Measurements from ENCODE around the gene C21orf58.
"Not testable (repeated sequence)": the region's sequence is repeated elsewhere in the genome, so short reads cannot be mapped to it uniquely, and the experiment has no call there.

Gene C21orf58

GRCh38 chr21:46324390-46325072, 861 bp upstream of the C21orf58 start:
- DNase-seq (ENCODE audit: low read depth in 2 of 2): peak; percentile 86 to 89

DNA sequence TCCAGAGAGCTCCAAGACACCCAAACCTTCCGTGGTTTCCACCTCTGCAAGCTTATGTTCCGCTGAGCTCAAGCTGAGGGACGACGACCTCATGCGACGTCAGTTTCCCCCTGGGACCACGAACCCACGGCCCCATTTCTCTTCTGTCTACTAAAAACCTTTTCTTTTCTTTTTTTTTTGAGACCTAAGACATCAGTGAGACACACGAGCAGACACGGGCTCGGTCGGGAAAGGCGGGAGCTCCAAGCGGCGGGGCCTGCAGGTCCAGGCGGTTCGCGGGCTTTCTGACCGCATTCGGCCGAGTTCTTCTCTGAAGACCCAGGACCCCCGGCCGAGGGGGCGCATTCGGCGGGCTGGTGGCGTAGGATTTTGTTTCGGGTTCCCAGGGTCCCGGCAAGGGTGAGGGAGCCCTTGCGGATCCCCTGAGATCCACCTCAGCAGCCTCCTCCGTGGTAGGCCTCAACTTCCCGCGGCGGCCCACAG, 402 bp downstream of the C21orf58 start:
- no peak for DNase-seq (ENCODE audit: low read depth in 2 of 2)

DNA sequence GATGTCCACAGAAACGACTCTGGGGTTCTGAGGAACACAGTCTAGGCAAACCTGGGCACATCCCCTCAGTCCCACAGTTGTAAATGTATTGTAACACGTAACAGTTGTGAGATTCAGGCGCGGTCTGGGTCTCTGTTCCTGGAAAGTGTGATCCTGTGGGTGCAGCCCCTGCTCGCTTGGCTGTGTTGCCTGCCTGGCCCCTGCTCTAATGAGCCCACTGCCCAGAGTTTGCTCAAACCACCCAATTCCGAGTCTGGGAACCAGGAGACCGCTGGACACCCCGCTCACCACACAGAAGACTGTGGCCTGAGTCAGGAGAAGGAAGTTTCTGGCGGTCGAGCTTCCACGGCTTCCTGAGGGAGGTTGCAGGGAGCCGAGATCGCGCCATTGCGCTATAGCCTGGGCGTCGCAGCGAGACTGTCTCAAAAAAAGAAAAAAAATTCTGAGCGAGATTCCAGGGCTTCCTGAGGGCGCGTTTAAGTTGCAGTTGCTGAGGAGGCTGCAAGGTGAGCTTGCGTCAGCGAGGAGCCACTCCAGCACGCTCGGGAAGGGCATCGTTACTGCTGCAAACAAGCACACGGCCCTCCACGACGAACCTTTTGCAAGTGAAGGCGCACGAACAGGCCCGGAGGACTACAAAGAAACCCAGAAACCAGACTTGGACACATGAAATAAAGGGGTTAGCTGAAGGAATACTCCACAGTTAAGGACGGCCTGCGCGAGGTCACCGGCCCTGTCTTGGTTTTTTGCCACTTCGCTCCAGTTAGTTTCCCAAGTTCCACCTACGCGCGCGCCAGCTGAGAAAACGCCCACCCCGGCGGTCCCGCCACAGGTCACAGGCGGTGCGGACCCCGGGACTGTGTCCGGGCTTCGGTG, 1.1 kb downstream of the C21orf58 start:
- no peak for DNase-seq (ENCODE audit: low read depth in 2 of 2)

- DNase-seq (ENCODE audit: low read depth in 2 of 2): no peak
Measured at GRCh38 chr21:46320331-46320801, 3.3 kb downstream of the C21orf58 start.

DNA sequence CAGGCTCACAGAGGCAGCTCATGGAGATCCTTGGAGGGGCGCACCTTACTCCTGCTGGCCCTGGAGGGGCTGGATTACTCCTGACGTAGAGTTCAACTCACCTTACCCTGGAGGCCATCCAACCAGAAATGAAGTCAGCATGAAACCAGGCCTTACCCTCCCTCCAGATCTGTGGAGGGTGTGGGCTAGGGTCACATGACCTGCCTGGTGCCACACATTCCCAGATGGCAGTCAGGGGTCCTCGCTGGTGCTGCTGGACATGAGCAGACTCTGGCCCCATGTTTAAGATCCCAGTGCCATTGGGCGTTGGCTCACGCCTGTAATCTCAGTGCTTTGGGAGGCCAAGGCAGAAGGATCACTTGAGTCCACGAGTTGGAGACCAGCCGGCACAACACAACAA, 4.5 kb downstream of the C21orf58 start:
- DNase-seq (ENCODE audit: low read depth in 2 of 2): no peak

DNA sequence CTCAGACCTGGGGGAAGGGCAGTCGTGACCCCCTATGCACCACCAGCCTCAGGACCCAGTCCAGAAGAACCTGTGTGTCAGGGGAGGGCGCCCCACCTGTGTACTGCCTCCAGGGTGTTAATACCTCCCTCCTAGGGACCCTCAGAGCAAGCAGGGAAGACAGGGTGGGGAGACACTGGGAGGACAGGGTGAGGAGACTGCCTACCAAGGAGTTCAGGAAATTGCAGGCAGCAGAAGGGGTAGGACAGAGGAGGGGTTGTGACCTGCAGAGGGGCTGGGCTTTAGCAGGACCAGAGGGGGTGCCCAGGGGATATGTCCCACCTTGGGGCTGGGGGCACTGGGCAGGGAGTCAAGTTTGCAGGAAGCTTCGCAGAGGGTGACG, 5.2 kb downstream of the C21orf58 start:
- DNase-seq (ENCODE audit: low read depth in 2 of 2): no peak

DNA sequence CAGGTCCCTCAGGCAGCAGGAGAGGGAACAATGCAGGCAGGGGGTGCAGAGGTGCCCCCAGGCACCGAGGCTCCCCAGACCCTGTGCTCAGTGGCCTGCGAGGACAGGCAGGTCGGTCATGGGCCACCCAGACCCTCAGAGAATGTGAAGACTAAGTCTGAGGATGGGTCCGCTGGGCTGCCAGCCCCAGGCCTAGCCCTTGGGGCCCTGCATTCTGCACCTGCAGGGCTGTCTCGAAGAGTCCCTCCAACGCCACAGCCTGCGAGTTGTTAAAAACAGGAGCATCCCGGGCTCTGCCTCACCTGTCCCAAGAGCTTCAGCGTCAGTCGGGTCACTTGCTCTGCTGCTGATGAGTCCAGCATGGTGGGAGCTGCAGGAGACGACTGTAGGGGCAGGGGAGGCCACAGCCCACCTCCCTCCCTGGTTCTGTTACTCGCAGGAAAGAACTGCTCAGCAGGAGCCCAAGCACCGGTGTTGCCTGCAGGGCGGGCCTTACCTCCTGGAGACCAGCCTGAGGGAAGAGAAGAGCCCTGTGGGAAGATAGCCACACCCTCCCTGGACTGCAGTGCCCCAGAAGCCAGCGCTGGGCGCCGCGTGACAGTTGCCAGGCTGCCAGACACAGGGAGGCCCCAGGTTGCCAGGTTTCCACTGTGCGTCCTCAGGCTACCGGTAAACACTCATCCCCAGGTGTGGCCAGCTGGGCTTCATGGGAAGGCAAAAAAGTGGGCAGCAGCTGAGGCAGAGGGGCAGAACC, 5.8 kb downstream of the C21orf58 start:
- DNase-seq (ENCODE audit: low read depth in 2 of 2): no peak

GRCh38 chr21:46316708-46317324, 6.9 kb downstream of the C21orf58 start:
- no peak for DNase-seq (ENCODE audit: low read depth in 2 of 2)

DNA sequence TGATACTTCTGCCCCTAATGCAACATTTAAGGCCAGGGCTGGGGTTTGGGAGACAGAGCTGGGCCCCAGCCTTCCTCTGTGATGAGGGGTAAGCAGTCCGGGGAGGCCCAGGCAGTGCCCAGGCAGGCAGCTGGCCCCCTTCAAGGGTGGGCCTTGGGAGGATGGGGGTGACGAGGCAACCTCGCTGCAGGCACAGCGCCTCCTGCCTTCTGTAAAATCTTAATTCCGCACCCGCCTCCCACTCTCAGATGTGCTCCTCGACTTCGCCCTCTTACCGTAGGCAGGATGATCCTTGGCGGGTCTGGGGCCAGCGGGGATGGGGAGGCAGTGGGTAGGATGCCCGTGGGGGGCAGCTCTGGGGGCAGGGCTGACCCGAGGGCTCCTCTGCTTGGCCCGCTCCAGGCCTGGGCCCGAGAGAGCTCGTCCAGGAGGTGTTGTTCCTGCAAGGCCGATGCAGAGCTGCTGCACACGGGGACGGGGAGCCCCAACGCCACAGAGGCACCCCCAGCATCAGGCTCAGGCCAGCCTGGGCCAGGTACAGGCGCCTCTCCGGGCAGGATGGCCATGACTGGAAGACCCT, 9.1 kb downstream of the C21orf58 start:
- DNase-seq (ENCODE audit: low read depth in 2 of 2): no peak

DNA sequence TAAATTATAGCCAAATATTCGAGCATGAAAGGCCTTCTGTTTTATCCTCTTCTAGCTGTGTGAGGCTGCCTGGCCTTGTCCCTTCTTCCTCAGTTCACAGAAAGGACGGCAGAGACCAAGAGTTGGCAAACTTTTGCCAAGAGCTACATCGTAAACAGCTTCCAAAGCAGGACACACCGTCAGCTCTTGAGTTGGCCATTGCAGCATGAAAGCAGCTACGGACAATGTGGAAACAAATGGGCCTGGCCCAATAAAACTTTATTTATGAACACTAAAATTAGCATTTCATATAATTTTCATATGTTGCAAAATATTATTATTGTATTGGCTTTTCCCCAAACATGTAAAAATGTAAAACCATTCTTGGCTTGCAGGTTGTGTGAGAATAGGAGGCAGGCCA, 10.7 kb downstream of the C21orf58 start:
- no peak for DNase-seq (ENCODE audit: low read depth in 2 of 2)

DNA sequence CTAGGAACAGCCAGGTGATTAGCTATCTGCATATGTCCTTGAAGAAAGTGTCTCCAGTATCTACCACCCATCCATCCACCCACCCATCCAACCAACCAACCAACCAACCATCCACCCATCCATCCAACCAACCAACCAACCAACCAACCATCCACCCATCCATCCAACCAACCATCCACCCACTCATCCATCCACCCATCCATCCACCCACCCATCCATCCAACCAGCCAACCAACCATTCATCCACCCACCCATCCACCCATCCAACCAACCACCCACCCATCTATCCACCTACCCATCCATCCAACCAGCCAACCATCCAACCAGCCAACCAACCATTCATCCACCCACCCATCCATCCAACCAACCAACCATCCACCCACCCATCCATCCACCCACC, 12.1 kb downstream of the C21orf58 start:
- DNase-seq (ENCODE audit: low read depth in 2 of 2): no peak

- DNase-seq (ENCODE audit: low read depth in 2 of 2): not testable (repeated sequence)
Measured at GRCh38 chr21:46310260-46310659, 13.4 kb downstream of the C21orf58 start.

DNA sequence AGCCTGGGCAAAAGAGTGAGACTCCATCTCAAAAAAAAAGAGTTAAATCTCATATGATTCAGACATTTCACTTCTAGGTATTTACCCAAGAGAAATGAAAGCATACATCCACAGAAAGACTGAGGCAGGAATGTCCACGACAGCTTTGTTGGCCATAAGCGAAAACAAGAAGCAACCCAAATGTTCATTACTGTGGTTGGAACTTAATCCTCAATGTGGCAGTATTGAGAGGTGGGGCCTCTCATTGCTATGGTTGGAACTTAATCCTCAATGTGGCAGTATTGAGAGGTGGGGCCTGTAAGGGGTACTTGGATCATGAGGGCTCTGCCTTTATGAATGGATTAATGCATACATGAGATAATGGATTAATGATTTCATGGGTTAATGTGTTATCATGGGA, 15.2 kb downstream of the C21orf58 start:
- no peak for DNase-seq (ENCODE audit: low read depth in 2 of 2)

GRCh38 chr21:46307625-46308024, 16.0 kb downstream of the C21orf58 start:
- no peak for DNase-seq (ENCODE audit: low read depth in 2 of 2)

DNA sequence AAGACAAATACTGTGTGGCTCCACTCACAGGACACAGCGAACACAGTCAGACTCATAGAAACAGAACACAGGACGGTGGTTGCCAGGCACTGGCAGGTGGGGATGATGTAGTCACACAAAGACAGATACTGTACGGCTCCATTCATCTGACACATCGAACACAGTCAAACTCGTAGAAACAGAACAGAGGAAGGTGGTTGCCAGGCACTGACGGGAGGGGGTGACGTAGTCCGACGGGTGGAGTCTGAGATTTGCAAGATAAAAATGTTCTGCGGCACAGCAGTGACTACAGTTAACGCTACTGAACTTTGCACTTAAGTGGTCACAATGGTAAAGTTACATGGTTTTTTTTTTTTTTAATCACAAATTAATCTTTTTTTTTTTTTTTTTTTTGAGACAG, 18.7 kb downstream of the C21orf58 start:
- no peak for DNase-seq (ENCODE audit: low read depth in 2 of 2)

GRCh38 chr21:46304437-46304836, 19.2 kb downstream of the C21orf58 start:
- no peak for DNase-seq (ENCODE audit: low read depth in 2 of 2)

- no peak for DNase-seq (ENCODE audit: low read depth in 2 of 2)
Measured at GRCh38 chr21:46301759-46302158, 21.9 kb downstream of the C21orf58 start.

GRCh38 chr21:46299167-46299566, 24.5 kb downstream of the C21orf58 start:
- no peak for DNase-seq (ENCODE audit: low read depth in 2 of 2)

DNA sequence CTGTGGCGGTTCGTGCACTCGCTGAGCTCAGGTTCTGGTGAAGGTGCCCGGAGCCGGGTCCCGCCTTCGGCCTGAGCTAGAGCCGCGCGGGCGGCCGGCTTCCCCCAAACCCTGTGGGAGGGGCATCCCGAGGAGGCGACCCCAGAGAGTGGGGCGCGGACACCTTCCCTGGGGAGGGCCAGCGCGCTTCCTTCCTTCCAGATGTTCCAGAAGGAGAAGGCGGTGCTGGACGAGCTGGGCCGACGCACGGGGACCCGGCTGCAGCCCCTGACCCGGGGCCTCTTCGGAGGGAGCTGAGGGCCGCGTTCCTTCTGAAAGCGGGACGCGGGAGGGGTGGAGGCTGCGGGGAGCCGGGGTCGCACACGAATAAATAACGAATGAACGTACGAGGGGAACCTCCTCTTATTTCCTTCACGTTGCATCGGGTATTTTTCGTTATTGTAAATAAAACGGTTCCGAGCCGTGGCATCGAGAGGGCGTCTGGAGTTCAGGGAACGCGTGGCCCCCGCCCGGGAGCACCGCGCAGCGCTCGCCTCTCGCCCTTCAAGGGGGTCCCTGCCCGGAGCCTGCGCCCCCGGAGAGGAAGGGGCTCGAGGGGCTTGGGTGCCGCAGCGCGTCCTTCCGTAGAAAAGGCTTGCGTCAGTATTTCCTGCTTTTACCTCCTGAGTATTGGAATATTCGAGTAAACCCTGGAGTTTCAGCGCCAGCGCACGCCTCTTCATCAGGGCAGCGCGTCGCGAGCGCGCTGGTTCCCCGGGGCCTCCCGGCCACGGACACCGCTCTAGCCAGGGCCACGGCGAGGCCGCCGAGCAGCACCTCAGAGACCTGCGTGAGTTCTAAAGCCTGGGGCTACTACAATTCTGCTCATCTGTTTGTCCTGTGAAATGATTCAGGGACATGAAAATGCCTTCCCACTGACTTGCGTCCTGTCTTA, 26.1 kb downstream of the C21orf58 start:
- peak in 1 of 2 donors; percentile 5 for DNase-seq (ENCODE audit: low read depth in 2 of 2)

Data from stimulated activated CD4-positive, alpha-beta T cell treated with anti-CD3 and anti-CD28 coated beads, Interleukin-1b, Interleukin-23, amount 100 ng/mL, for 4 hours (primary cell).